Measurements from ENCODE around the gene MTHFD2L.

Gene MTHFD2L

GRCh38 chr4:74217365-74217764 lies 59.4 kb downstream of the MTHFD2L start:
- TF ChIP-seq TAF1 (IDR thresholded peaks at IDR 0.05; ENCODE audit: low read depth): no peak
- TF ChIP-seq NFIC (IDR thresholded peaks at IDR 0.05): no peak
- no peak for TF ChIP-seq REST (IDR thresholded peaks at IDR 0.05; ENCODE audit: low read depth)
- no peak for TF ChIP-seq EGR1 (IDR thresholded peaks at IDR 0.05)
- TF ChIP-seq RAD21 (IDR thresholded peaks at IDR 0.05; ENCODE audit: low read depth): no peak
- TF ChIP-seq CEBPB (IDR thresholded peaks at IDR 0.05): no peak
- no peak for TF ChIP-seq USF1 (IDR thresholded peaks at IDR 0.05)
- TF ChIP-seq YY1 (IDR thresholded peaks at IDR 0.05; ENCODE audit: low read depth): no peak
- no peak for TF ChIP-seq ZBTB7A (IDR thresholded peaks at IDR 0.05; ENCODE audit: low read depth)
- TF ChIP-seq MAX (IDR thresholded peaks at IDR 0.05): no peak
- TF ChIP-seq CREB1 (IDR thresholded peaks at IDR 0.05; ENCODE audit: low read depth): no peak
- TF ChIP-seq TEAD4 (IDR thresholded peaks at IDR 0.05): no peak
- TF ChIP-seq TCF12 (IDR thresholded peaks at IDR 0.05; ENCODE audit: low read depth): no peak
- TF ChIP-seq EP300 (IDR thresholded peaks at IDR 0.05; ENCODE audit: borderline replicate concordance): no peak
- no peak for TF ChIP-seq FOXM1 (IDR thresholded peaks at IDR 0.05; ENCODE audit: borderline replicate concordance, low read depth)

GRCh38 chr4:74218201-74218600 lies 60.3 kb downstream of the MTHFD2L start:
- TF ChIP-seq FOXM1 (IDR thresholded peaks at IDR 0.05; ENCODE audit: borderline replicate concordance, low read depth) (no peak), CREB1 (IDR thresholded peaks at IDR 0.05; ENCODE audit: low read depth) (no peak), YY1 (IDR thresholded peaks at IDR 0.05; ENCODE audit: low read depth) (no peak), CEBPB (IDR thresholded peaks at IDR 0.05) (no peak), TCF12 (IDR thresholded peaks at IDR 0.05; ENCODE audit: low read depth) (no peak), EGR1 (IDR thresholded peaks at IDR 0.05) (no peak), NFIC (IDR thresholded peaks at IDR 0.05) (no peak), RAD21 (IDR thresholded peaks at IDR 0.05; ENCODE audit: low read depth) (no peak), MAX (IDR thresholded peaks at IDR 0.05) (no peak), ZBTB7A (IDR thresholded peaks at IDR 0.05; ENCODE audit: low read depth) (no peak), REST (IDR thresholded peaks at IDR 0.05; ENCODE audit: low read depth) (no peak), USF1 (IDR thresholded peaks at IDR 0.05) (no peak), TEAD4 (IDR thresholded peaks at IDR 0.05) (no peak), EP300 (IDR thresholded peaks at IDR 0.05; ENCODE audit: borderline replicate concordance) (no peak)

- TF ChIP-seq YY1 (IDR thresholded peaks at IDR 0.05; ENCODE audit: low read depth): no peak
- no peak for TF ChIP-seq EP300 (IDR thresholded peaks at IDR 0.05; ENCODE audit: borderline replicate concordance)
- TF ChIP-seq NFIC (IDR thresholded peaks at IDR 0.05): no peak
- TF ChIP-seq REST (IDR thresholded peaks at IDR 0.05; ENCODE audit: low read depth): no peak
- no peak for TF ChIP-seq RAD21 (IDR thresholded peaks at IDR 0.05; ENCODE audit: low read depth)
- TF ChIP-seq TEAD4 (IDR thresholded peaks at IDR 0.05): no peak
- TF ChIP-seq TCF12 (IDR thresholded peaks at IDR 0.05; ENCODE audit: low read depth): no peak
- no peak for TF ChIP-seq USF1 (IDR thresholded peaks at IDR 0.05)
- no peak for TF ChIP-seq MAX (IDR thresholded peaks at IDR 0.05)
- TF ChIP-seq CEBPB (IDR thresholded peaks at IDR 0.05): no peak
Observed at GRCh38 chr4:74219240-74219639, 61.3 kb downstream of the MTHFD2L start.

- no peak for TF ChIP-seq MAX (IDR thresholded peaks at IDR 0.05)
- TF ChIP-seq EP300 (IDR thresholded peaks at IDR 0.05; ENCODE audit: borderline replicate concordance): no peak
- TF ChIP-seq YY1 (IDR thresholded peaks at IDR 0.05; ENCODE audit: low read depth): no peak
- TF ChIP-seq USF1 (IDR thresholded peaks at IDR 0.05): no peak
- TF ChIP-seq TCF12 (IDR thresholded peaks at IDR 0.05; ENCODE audit: low read depth): no peak
- TF ChIP-seq TAF1 (IDR thresholded peaks at IDR 0.05; ENCODE audit: low read depth): no peak
Observed at GRCh38 chr4:74223098-74223497, 65.2 kb downstream of the MTHFD2L start.

Measured in Ishikawa (cell line).